ENCODE measurements around the gene HOXA6.

The HOXA6 gene

DNA sequence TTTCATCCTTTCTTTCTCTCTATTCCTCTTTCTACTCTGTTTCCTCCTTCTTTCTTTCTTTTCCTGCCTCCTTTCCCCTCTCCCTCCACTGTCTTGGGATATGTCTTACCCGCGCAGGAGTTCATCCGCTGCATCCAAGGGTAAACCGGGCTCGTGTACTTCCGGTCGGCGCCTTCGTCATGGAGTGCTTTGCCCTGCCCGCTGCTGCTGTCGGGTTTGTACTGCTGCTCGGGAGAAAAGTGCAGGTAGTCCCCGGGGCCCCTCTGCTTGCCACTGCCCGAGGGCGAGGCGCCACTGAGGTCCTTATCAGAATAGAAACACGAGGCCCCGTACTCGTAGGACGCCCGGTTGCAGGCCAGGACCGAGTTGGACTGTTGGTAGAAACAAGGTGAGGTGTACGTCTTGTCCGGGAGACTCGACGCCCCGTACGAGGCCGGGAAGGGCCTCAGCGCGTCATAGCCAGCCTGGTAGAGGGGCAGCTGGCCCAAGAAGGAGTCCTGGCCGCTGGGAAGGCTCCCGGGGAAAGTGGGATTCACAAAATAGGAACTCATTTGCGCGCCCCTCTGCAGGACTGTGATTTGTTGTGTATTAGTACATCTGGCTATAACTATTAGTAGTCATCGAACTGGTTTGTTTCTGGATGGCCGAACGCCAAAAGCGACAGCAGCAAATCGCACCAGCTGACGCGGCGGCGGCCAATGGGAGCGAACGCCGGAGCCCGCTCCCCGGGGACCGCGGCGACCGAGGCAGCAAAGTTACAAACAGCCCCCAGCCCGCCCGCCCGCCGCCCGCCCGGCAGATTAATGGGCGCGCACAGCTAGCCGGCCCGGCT, at the start of gene HOXA6:
Gene HOXA6, minus strand, starts transcription at position 576 of the 832 bp plus-strand sequence. Its CDS starts 25 bp downstream, at position 551.
- DNase-seq (ENCODE audit: low read depth in 2 of 3, low spot score in 1 of 3), result no peak

DNA sequence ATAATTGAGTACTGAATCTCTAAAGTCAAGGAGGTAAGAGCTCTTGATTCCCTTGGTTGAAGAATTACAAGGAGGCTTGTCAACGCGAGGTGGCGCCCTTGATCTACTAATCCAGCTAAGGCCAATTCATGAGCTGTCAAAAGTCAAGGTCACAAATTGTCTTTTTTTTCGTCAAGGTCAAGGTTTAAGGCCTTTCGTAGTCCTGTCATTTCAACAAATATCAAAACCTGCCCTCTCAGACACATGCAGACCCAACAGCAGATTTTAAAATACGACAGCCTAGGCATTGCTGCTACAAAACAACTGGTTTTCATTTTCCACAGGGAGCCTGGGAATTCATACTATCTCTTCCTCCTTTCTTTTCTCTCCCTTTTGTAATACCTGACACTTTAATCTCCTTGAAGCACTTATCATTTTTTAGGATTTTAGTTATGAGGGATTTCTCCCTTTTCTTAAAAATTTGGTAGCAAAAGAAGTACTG, 48.8 kb upstream of the HOXA6 start:
- DNase-seq (ENCODE audit: low read depth in 2 of 3, low spot score in 1 of 3), result peak; percentile 69 to 87 (median 79)

DNA sequence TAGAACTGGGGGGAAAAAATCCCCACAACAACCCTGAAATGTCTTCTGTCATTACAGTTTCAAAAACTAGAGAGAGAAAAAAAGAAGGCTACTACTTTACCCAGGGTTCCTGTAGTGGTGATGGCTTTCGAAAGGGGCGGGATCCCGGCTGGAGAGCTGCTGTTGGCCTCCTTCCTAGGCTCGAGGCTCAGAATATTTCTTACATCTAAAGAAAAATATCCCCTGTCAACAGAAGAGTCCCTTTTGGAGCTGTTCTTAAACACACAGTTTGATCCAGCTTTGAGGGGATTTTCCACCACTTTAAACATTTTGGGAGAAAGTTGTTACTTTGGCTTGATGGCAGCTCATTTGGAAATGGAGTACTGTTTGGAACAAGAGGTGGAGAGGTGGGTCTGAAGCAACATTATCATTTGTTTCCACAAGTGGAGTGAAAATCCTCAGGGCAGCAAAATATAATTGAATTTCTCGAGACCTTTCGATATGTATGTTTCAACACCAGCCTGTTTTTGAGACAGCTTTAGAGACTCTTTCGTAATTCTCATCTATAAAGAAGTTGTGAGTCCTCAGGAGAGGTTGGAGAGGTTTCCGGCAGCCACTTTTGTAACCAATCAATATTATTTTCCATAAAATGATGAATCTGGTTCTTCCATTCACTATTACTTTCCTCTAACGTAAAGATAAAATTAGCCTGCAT, 47.3 kb upstream of the HOXA6 start:
- DNase-seq (ENCODE audit: low read depth in 2 of 3, low spot score in 1 of 3), result no peak

DNA sequence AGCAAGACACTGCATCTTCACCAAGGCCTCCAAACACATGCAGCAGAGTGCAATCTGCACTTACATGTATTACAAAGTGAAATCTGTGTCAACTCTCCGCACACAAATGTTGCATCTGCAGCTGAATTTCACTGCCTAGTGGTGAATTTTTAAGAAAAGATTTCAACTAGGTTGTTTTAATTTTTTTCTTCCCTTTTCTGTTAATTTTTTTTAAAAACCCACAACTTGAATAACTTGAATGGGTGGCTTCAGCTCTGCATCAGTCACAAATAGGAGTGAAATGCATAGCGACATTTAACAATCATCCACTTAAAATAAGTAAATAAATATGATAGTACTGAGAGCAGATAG, 46.4 kb upstream of the HOXA6 start:
- no peak for DNase-seq (ENCODE audit: low read depth in 2 of 3, low spot score in 1 of 3)

DNA sequence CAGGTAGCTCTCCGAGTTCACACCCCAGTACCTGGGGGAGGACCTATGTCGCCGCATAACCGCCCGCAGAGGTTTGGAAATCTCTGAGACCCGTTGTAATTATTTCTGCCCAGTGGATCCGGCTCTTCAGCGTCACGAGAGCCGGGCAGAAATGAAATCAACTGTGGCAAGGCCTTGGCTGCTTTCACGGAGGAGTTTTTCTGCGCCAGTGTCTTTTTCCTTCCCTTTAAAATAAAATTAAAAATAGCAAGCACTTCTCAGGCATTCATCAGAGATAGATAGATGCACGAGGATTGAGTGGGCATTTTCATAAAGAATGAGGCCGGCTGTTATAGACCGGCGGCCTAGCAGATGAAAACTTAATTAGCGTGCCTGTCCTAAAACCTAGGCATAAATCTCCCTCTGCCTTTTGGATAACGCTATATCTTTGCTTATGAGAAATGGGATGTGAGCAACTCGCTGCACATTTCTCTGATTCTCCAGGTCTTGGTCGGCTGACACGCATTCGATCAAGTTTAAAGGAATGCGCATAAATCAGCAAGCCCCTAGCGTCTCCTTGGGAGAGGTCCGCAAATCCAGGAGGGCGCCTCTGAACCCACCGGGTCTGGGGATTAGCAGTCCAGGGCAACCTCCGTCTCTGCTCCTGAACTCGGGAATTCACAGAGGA, 45.9 kb upstream of the HOXA6 start:
- DNase-seq (ENCODE audit: low read depth in 2 of 3, low spot score in 1 of 3), result no peak

DNA sequence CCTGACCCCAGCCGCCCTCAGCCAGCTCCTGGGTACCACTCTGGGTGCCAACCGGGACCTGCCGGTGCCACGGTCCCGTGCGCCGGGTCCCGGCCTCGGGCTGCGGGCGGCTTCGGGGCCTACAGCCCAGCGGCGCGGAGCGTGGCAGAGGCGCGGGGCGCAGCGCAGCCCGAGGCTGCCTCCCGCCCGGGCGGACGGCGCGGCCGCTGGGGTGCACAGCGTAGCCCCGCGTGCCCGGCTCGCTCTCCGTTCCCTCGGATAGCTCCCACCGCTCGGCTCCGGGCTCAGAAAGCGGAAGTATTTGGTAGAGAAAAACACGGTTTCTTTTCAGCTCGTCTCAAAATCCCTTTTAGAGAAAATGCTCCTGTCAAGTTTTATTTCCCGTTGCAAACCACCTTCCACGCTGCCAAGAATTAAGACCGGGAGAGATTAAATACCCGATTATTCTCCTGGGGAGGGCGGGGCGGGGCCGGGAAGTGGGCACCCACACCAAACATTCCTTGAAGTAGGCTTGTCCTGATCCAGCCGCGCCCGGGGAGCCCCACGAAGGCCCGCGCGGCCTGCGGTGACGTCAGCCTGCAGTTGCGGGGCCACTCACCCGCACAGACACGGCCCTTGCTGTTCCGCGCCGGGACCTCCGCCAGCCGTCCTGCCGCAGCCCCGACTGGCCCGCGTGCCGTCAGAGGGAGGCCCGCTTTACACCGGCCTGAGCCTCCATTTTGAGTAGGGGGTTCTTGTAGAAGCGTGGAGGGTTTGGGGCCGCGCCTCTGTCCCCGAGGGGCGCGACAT, 45.2 kb upstream of the HOXA6 start:
- no peak for DNase-seq (ENCODE audit: low read depth in 2 of 3, low spot score in 1 of 3)

DNA sequence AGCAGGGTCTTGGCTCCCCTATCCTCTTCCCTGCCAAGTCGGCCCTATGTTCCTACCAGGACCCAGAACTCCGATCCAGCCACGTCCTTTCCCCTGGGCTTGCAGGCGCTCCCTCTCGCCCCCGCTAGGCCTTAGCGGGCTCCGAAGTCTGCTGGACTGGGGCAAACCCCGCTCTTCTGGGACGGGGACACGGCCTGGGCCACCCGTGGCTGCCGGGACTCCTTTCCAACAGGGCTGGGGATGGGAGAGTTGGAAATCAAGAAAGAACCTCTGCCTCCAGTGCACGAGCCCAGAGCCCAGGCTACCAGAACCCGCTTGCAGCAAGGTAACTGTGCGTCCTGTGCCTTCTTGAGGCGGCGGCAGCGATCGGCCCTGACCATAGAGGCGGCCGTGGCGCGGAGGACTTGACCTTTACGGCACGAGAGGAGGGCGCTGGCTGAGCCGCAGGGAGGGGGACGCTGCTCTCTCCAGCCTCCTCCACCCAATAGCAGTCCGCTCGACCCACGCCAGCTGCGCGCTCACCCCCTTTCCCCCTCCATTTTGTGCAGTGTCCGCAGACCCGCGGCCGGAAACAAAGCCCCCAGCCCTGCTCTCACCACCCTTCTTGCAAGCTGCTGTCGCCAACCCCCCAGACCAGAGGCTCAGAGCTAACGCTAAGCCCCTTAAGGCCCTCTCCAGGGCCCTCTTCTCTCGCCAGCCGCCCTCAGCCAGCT, 44.4 kb upstream of the HOXA6 start:
- no peak for DNase-seq (ENCODE audit: low read depth in 2 of 3, low spot score in 1 of 3)

DNA sequence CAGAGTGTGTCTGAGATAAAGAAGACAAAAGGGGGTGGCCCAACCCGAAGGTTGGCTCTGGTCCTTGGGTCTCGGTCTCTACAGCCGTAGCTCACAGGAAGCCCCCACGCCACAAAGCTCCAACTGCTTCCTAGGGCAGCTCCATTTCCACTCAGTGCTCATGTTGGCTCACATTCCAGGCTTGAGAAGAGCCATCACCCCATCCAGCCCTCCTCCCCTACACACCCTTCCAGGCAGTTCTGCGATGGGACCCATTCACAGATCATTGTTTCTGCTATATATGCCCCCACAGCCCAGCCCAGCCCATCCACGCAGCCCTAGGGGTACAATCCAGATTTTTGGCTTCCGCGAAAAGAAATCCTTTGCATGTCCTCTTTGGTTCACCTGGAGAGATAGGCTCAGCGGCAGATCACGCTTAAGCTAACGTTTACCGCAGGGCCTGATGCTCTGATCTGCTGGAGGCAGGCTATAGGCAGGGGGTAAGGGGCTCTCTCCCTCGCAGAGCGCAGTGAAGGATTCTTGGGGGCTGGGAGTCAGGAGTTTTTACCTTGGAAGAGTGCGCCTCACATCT, 43.7 kb upstream of the HOXA6 start:
- no peak for DNase-seq (ENCODE audit: low read depth in 2 of 3, low spot score in 1 of 3)

DNA sequence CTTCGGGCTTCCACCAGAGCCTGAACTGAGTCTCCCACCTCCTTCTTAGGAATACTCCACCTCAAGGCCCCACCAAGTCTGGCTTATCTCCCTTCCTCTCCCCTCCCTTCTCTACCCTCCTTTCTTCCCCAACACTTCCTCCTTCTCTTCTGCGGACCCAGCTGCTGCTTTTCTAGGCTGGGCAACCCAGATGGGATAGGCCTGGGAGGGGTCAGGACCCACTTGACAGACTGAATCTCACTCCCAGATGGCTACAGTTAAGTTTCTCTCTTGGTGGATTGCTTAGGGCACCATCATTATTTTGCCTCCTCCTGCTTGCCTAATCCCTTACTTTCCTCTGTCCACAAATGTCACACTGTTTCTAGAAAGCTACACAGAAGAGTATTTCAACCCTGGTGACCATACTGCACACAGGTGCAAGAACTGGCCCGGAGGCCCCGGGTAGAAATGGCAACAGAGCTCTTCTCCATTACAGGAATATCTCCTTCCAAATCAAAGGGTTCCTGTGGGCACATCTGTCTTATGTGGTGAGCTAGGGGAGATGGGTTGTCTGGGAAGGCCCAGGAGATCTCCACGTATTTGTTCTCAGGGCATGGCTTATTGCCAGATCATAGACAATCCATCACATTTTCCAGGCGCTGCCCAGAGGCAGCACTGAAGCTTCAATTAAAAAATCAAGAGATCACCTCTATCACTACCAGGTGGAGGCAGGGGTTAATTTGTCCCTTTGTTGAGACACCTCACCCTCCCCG, 42.6 kb upstream of the HOXA6 start:
- DNase-seq (ENCODE audit: low read depth in 2 of 3, low spot score in 1 of 3), result no peak

DNA sequence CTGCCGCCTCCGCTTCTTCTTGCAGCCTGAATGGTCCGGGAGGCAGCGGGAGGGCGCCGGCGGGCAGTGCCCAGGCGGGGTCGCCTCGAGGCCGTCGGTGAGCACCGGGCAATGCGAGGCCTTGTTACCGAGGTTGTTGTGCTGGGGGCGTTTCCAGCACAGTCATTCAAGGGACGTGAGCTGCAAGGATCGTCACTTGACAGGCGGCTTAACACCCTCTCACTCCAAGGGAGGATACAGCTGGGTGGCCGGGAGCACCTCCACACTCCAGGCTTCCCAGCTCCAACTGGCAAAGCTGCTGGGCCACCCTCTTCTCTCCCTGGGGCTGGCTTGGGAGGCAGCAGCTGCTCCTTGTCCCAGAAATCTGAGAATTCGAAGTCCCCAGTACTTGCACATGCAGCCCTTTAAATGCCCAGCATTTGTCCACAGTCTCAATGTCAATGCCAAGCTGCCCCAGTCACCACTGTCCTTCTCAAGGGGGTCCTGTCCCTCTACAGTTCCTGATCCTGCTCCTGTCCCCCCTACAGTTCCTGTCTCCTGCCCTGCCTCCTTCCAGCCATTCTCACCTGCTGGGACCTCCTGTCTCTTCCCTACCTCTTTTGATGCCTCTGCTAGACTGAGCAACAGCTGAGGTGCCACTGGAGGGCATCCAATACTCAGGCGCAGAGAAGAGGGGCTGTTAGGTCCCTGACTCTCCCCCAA, 41.9 kb upstream of the HOXA6 start:
- DNase-seq (ENCODE audit: low read depth in 2 of 3, low spot score in 1 of 3), result no peak

DNA sequence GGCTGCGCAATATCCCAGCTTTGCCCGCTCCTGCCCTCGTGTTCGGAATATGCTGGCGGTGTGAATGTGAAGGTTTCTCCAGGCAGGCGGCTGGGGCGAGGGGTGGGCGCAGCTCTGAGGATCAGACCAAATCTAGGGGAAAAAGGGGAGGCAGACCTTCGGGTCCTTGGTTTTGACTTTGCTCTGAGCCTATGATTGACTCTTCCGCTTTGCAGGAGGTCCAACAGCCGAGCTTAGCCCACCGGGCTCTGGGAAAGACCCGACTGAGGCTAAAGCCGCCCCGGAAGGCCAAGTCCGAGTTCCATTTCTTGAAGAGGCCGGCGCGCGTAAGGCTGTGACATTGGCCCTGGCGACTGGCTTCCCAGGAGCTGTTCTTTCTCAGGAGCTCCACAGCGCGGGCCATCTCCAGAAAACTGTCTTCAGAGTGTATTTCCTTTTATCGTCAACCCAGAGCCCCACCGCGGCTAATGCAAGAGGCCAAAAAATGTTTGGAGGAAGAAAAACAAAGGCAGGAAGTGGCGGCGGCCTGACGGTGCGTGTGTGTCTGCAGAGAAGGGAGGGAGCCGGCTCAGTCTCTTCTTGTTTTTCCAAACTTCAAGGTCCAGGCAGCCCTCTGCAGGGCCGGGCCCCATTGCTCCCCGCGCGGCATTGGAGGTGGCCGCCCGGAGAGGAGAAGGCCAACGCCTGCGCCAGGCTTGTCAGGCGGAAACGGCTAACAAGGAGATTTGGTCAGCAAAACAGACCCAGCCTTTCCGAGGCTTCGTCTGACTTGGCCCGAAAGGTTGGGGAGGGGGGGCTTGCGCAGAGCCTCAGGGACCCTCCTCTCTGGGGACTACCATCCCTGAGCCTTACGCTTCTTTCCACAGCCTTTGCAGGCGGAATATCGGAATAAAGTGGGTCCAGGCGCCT, 41.1 kb upstream of the HOXA6 start:
- DNase-seq (ENCODE audit: low read depth in 2 of 3, low spot score in 1 of 3), result no peak

DNA sequence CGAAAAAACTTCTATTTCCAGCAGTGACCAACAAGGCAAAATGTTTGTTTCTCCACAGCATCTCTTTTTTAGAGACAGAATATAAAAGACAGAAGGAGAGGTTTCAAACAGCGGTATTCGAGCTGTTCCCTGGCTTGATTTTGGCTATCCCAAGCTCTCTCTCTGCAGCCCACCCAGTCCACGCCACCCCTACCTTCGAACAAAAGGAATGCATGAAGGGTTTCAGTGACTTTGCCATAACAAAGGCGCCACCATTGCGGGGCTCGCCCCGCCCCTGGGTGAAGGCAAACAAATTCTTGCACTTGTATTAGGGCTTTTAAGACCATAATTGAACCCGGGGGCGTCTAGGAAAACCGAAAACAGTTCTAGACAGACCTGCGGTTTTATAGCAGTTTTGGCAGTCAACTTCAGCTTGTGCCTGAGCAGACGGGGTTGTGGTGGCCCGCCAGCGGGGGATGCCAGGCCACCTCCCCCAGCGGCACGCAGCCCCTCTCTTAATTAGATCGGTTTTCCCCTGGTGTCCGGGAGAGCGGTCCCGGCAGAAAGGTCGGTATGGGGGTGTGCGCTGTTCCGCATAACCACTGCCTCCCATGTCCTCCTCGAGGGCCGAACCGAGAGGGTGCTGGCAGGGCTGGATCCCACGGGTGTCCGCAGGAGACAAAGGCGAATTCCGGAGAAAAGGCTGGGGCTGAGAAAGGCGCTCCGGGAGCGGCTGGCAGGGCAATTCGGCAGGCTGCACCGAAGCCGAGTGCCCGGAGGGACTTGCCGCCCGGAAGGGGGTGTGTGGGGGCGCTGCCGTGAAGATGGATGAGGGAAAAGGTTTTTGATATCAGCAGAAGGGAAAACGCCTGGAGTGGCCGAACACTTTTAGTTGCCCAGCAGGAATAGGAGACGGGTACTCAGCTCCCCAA, 40.2 kb upstream of the HOXA6 start:
- no peak for DNase-seq (ENCODE audit: low read depth in 2 of 3, low spot score in 1 of 3)

DNA sequence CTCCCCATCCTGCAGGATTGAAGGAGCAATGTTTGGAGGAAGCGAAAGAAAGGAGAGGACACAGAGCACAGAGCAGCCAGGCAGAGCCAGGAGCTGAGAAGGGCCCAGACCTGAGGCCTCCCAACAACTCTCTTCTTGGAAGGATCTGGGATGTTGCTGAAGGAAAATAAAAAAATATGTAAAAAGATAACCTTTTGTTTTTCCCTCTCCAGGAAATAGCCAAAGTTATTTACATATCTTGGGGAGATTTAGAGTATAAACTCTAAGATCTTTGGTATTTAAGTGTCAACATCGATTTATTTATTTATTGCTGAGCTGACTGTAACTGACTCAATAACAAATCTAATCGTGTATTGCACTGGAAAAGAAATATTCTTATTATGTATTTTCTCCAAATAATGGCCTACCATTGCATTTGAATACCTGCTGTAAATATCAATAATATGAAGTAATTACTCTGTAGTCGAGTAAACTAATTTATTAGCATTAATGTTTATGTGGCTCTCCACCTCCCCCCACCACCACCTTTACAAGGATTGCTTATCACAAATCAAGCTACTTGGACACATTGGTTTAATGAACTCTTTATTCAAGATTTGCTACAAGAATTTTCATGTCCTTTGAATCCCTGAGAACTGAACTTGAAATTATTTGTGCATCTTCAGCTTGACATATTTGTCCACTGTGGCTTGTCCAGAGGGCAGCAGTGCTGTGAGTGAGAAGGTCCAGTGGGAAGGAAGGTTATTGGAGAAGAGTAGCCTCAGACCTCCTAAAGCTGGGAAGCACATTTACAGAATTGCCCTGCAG, 39.3 kb upstream of the HOXA6 start:
- no peak for DNase-seq (ENCODE audit: low read depth in 2 of 3, low spot score in 1 of 3)

DNA sequence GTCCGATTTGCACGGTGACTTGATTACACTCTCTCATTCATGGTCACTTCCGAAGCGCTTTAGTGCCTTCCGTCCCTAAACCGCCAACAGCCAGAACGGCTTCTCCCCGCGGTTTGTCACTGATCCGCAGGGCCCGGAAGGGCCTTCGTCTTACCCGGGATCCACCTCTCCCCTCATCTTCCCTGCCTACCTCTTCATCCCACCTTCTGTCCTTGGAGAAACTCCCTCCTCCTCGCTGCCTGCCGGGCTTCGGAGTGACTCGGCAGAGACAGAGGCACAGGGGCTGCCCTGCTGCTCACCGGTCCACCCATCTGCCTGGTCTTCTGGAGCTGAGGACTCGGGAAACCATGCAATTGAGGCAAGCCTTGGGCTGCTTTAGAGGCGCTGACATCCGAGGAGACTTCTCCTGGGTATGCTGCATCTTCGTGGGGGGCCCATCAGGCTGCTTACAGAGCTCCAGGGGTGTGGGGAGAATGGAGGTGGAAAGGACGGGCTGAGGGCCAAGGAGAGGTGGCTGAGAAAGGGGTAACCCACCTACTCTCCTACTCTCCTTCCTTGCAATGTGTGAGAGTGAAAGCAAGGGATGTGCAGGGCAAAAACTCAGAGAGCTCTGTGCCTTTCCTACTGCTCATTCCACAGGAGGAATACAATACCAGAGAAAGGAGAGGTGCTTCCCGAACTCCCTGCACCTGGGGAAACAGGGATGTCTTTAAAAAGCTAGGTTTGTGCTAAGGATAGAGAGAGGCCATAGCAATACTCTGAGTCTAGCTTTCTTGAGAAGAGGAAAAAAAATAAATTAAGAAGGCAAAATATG, 38.5 kb upstream of the HOXA6 start:
- no peak for DNase-seq (ENCODE audit: low read depth in 2 of 3, low spot score in 1 of 3)

Data from stimulated activated CD4-positive, alpha-beta T cell treated with anti-CD3 and anti-CD28 coated beads, Interleukin-12 subunit alpha, Interleukin-12 subunit beta, amount 100 ng/mL, for 48 hours (primary cell).